GM19372 (cell line): ENCODE measurements around the gene MGMT.

Source experiments
- ATAC-seq: cut with Tn5 transposase; IDR thresholded peaks from one replicate; pipeline ENCODE4 v1.9.1; 2021; ENCODE audit warnings: mild to moderate bottlenecking, low read depth, moderate library complexity; ENCODE audit not compliant: unreplicated experiment

Gene MGMT

DNA sequence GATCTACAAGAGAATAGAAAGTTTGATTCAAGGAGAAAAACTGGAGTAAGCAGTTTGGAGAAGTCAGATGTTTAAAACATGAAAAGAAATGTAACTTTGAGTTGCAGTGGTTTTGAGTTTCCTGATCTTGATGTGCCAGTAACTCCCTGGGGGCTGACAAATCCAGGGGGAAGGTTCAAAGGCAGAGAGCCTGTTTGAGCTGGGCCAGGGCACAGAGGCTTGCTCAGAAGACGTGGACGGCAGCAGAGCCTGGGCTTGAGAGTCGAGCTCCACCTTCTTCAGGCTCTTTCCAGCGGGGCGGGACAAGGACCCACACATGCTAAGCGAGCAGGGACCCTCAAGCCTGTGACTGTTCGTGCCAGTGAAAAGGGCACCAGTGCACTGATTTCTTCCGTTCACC, 176.2 kb downstream of the MGMT start:
- ATAC-seq, result no peak

DNA sequence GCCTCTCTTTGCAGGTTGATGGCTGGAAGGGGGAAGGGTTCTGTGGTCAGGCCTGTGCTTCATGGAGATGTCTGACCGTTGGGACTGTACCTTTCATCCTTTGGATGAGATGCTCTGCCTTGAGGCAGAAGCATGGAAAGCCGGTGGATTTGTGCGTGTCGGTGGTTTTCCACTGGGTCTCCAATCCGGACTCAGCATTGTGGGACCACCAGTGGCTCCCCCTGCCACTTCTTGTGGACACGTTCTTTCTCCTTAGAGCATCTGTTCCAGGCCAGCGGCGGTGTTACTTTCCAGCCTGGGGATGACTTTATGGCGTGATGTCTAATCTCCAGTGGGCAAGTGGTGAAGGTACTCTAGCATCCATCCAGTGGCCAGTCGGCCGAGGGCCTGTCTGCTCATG, 178.4 kb downstream of the MGMT start:
- ATAC-seq, result no peak

DNA sequence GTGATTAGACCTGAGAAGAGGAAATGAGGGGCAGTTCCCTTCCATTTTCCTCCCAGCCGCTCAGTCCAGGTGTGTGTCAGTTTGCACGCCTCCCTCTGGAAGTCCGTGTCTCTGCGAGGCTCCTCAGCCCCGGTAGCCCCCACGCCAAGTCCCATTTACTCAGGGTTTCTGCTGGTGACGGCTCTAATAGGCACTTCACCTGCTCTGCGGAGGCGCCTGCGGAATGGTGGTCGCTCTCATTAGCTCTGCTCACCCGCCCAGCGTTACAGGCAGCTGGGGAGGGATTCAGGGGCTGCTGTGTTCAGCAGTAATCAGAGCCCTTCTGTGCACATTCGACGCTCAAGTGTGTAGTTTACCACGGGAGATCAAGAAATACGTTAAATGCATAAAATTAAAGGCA, 179.9 kb downstream of the MGMT start:
- ATAC-seq, result no peak

DNA sequence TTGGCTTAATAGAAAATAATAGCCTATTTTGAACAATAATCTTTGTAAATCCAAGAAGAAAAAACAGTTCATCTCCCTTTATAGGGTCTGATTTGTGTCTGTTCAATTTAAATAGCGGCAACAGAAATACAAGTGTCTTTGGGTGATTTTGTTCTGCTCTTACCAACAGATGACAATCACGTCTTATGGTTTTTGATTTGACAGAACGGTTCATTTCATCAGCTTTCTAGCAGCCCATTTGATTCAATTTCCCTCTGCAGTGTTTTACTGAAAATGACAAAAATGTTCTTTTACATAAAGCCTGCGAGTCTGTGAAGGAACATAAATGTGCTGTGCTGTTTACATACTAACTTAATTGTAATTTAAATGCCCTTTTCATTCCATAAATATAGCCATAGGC, 180.5 kb downstream of the MGMT start:
- no peak for ATAC-seq

DNA sequence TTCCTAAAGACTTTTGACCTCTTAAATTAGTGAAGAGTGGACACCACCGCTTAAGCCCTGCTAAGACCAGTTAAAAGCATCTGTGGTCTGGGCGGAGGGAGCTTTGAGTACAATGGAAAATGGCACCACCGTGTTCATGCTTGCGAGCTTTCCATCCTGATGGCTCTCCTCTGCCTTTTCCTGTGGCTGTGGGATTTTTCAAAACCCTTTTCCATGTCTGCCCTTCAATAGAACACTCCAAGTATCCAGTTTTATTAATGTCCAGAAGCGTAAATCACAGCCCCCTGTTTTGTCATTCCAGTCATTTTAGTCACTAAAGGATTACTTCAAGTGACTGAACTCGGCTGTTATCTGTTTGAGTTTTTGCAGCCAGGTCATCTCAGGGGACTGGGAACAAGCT, 181.8 kb downstream of the MGMT start:
- no peak for ATAC-seq

DNA sequence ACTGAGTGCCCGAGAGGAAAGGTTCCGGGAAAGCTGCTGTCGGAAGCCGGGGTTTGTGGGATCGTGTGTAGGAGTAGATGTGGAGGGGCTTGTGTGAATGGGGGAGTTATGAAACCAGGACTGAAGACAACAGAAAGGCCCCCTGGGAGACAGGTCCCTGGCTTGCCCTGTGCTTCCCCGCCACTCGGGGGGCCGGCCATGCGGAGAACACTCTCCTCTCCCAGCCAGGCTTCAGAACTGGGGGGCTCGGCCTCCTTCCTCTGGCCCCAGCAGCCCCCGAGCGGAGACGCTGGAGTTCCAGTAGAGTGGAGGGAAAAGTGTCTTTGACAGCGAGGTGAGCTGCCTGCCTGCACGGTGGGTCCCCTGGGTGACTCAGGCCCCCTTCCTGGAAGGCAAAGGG, 185.0 kb downstream of the MGMT start:
- no peak for ATAC-seq

DNA sequence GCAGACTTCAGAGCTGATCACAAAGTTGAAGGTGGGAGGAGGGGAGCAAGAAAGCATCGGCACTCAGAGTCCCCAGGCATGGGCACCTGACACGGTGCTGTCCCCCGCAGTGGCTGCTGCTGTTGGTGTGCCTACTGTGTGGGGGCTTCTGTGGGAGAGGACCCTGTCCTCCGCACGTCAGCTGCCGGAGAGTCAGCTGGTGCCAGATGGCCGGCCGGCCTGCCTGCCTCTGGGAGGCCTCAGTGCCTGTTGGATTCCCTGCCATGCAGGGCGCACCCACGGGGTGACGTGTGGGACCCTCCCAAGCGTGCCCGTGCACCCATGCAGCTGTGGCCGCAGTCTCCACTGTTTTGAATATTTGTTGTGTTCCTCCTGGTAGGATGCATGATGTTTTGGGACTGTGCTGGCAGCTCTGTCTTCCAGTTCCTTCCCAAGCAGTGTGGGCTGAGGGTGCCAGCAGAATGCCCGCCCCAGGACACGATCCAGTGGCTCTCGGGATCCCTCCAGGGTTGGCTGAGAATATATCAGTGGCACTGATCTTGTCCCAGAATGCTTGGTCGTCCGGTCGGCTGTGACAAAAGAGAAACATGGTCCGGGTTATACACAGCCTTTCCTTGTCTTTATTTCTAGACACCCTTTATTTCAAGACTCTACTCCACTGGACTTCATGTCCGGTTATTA, 185.6 kb downstream of the MGMT start:
- no peak for ATAC-seq

DNA sequence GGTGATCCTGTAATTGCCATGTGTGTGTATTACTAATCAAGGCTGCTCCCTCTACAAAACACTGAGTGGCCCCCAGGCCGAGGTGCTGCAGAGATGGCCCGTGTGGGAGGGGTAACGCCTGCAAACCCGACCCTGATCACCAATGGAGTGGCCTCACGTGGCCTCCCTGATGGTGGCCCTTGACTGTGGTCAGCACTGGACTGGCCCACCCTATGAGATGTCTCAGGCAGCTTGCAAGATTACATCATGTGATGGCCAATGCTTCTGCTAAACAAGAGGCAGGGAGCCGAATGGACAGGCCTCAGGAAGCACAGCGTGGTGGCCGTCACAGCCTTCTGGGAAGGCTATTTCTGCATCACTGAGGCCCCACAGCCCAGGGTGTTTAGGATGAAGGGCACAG, 186.4 kb downstream of the MGMT start:
- no peak for ATAC-seq

DNA sequence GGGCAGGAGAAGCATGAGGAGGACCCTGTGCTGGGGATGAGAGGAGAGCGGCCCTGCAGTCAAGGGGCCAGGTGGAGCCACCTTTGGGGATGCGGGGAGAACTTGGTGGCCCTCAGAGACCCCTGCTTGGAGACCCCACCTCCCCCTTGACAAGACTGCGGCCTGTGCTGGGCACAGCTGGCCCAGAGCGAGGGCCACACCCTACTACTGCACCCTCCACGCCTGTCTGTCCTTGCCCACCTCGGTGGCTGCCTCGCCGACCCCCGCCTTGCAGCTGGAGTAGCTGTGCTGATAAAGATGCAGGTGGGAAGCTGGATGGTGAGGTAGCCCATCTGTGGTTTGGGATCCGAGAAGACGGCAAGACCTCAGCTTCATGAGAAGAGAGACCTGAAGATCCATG, 186.8 kb downstream of the MGMT start:
- ATAC-seq, result no peak

DNA sequence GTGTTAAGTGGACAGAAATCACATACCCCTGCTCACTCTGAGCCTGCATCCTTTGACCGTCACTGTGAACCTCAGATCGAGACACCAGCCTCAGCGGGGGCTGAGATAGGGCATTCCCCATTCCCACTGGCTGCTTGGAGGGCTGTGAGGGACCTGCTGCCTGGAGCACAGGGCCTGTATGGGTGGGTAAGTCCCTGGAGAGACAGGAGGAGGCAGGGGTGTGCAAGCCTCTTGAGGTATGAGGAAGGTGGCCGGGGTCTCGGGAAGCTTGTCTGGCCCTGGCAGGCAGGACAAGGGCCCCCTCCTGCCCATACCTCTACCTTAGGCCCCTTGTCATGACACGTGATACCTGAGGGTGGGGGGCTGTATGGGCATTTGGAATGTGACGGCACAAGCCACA, 187.4 kb downstream of the MGMT start:
- no peak for ATAC-seq

DNA sequence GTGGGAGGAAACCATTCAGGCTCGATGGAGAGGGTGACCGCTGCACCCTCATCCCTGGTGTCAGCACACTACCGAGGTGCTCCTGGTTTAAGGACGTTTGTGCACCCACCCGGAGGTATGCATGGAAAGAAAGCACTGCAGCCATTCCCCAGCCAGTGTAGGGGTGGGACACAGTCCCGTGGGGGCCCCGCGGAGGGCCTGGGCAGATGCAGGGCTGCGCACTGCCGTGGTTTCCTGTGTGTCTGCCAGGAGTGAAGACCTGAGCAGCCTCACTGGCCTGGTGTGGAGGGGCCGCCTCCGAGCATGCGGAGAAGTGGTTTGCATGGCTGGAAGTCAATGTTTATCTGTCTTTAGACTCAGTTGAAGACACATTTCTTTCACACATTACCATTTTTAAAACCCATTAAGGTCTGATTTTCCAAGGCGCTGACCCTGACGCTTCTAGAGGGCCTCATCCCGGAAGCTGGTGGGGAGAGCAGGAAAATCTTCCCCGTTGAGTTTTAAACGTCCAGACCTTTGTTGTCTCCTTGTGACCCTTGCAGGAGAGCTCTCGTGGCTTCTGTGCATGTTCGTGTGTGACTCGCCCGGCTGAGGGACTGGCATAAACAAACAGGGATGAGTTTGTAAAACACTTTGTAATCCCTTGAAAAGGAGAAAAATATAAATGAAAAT, 188.1 kb downstream of the MGMT start:
- no peak for ATAC-seq

DNA sequence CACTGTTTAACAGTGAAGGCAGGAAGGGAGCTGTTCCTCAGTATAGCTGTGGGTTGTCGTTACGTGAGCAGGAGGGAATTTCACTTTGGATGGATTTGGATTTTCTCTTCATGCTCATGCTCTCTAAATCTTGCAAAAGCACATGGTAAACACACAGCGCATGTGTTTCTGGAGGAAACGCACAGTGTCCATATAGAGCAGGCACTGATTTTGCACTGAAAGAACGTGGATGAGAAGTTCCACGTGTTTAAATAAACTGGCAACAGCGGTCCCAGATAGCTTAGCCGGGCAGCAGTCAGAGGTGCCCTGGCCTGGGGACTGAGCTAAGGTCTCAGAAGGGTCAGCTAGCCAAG, 188.6 kb downstream of the MGMT start:
- no peak for ATAC-seq

DNA sequence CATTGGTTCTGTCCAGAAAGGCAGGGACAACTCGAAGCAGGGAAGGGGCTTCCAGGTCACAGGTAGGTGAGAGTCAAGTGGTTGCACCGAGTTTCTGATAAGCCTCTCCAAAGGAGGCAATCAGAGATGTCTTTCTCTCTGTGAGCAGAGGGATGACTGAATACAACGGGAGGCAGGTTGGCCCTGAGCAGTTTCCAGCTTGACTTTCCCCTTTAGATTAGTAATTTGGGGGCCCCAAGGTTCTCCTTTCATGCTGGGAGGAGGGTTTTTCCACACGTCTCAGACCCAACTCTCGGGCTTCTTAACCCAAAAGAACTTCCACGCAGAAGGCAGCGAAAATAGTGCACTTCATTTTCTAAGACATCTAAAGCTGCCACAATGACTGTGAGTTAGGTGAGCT, 189.6 kb downstream of the MGMT start:
- ATAC-seq, result no peak

DNA sequence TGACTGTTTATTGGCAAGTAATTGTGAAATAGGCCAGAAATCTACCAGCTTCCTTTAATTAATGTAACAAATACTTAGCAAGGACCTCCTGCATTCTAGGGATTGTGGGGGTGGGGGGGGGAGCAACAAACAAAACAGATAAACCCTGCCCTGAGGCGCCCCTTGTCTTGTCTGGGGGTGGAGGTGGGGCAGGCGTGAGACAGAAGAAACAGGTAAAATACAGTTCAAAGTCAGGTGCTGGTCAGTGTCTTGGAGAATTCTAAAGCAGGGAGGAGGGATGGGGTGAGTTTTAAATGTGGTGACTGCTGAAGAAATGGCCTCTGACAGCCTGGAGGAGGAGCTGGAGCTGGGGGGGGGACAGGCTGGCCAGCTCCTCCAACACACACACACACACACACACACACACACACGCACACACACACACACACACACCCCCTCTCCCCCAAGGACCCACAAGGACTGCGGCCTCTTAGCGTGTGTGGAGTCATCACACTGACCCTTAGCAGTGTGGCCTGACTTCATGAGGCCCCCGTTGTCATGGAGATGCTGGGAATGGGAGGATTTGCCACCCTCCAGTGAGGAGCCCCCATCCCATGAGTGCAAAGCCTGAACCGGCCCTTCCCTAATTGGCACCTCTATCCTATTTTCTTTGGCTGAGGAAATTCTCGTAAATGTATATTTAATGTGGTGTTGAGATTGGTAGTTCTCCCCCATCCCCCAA, 190.4 kb downstream of the MGMT start:
- ATAC-seq, result no peak

DNA sequence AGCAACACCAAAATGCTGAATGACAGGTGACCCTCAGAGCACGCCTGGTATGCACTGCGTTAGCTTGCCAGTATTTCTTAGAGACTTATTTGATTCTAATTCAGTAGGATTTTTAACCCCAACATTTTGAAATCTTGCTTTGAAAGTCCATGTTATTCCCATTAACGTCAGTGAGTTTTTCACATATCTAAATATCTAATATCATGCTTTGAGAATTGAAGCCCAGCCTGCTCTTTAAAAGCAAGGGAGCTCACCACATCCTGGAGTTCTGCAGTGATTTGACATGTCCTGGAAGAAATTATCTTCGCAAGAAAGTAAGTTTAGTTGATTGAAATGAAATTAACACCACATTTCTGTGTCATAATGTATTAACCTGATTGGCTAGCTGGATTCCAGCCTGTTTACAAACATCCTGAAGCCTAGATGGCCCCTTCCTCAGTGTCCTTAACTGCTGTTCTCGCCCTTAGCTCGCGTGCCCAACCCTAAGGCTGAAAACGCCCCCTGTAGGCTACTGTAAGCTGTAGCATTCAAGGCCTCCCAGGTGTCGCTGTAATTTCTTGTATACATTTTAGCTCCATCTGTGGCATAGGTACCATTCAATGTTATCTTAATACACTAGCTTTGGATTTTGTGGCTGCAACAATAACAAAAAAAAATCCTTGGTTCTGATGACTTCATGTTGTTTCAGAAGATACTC, 191.5 kb downstream of the MGMT start:
- ATAC-seq, result peak; percentile 57

DNA sequence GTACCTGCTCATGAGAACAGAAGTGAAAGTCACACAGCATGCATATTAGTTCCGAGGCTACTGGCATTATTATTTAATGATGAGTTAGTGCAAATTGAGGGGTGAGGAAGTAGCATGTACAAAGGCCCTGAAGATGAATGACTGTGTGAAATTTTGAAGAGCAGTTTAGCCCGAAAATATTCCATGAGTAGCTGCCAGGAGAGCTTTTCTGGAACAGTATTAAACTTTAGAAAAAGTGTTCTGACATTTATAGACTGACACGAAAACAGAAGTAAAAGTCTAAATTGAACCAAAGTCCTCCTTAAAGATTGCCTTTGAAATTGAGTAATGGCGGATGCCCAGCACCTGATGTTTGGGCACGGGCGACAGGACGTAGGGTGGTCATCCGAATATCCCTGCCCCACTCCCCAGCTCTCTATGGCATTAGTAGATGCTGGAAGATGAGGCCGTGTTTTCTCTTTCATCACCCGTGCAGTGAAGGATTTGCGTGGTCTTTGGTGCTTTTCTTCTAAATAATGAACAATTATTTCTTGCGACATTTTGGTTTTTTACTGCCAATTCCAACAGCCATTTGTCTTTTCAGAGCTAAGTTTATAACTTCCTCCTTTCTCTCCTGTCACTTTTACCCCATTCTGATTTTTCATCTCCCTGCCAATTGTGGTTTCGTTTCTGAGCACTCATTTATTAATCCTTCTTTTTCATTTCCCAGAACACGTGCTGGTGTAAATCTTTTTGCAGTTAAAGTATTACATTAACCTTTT, 192.6 kb downstream of the MGMT start:
- no peak for ATAC-seq

DNA sequence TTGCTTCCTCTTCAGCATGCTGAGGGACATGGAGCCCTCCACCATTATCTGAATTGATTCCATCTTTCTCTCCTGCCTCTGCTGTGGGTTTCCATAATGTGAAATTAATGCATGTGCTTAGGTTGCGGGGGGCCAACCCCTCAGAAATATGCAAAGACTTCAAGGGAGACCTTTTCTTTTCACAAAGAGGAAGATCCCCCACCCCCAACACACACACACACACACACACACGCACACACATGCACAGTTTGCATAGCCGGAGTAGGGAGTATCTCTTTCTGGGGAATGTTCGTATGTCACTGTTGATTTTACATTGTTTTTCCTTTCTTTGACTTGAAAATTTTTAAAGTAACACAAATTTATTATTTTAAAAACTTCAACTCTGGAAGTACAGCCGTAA, 193.5 kb downstream of the MGMT start:
- ATAC-seq, result no peak

DNA sequence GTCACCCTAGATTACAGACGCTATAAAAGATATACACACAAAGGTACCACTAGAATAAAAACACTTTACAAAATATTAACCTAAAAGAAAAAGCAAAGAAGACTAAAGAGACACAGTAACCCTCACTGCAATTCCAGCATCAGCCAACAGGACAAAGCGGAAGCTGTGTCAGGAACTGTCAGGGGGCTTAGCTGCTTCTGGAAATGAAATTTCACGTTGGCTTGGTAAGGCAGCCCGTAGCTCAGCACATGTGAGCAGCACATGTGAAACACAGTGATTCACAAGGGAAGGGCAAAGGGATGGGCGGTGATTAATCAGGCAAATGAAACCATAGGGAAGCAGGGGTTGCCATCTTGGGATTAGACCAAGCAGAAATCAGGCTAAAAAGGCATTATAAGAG, 195.4 kb downstream of the MGMT start:
- no peak for ATAC-seq

DNA sequence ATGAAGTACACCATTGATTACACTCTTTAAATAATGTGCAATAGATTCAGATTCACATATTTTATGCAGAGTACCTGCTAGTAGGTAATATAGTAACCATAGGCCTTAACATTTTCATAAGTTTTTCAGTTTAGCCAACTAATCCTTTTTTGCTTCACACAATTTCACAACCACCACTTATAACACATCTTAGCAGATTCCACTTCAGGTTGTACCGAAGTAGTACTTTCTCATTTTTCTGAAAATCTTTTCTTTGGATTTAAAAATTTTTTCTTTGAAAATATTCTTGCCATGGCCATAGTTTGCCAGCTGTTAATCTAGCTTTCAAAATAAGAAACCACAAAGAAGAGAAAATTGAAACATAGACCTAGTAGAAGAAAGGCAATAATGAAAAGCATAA, 203.1 kb downstream of the MGMT start:
- no peak for ATAC-seq

DNA sequence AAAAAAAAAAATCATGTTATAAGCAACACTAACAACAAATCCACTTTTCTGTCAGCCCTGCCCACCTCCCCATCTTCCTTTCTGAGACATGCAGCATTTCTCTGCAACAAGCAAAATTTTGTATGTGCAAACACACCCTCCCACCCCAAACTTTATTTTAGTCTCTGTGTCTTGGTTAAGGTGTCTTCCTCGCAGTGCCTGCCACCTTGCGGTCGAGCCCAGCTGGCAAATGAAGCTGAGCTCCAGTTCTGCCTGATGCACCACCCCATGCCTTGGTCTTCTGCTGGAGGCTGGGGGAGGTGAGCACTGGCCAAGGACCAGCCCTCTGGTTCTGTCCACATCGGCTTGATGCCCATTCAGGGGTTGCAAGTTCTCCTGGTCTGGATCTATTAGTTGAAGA, 206.3 kb downstream of the MGMT start:
- ATAC-seq, result no peak
